DND-41 (cell line): ENCODE measurements around the gene B4GALNT3.

Source experiments
- CTCF ChIP-seq: IDR thresholded peaks from 2 replicates; pipeline ENCODE4 v1.5.1; 2012; ENCODE audit warnings: borderline replicate concordance, low read length, moderate library complexity, mild to moderate bottlenecking; ENCODE audit not compliant: poor library complexity, severe bottlenecking; ENCODE audit errors: extremely low read depth
- EZH2 ChIP-seq: IDR thresholded peaks from 3 replicates; pipeline ENCODE4 v1.6.1; 2012; ENCODE audit warnings: borderline replicate concordance, low read depth, mild to moderate bottlenecking, moderate library complexity, low read length, inconsistent platforms; ENCODE audit not compliant: severe bottlenecking

- peak; percentile 99 for TF ChIP-seq CTCF
- no peak for TF ChIP-seq EZH2
These were observed 87.4 kb downstream of the B4GALNT3 start for GRCh38 chr12:546920-547845.
